ENCODE results near the gene SERPINI1. TPM values are rescaled to one million over a fixed set of nuclear protein-coding genes. Genes with fewer than 3 reads are reported as not detected.

SERPINI1 gene
- total RNA-seq, 4 donors from 2014 or later = 0.54 to 4.1 (median 1.2) TPM; not detected in 1

- DNase-seq = no peak
- no peaks in the 10 kb centered on the region for H3K9me3 ChIP-seq
- H3K4me3 ChIP-seq = no peak overlapping the region
- H3K27me3 ChIP-seq = no peaks in the 10 kb centered on the region
- no peak for TF ChIP-seq CTCF (IDR thresholded peaks at IDR 0.05)
- TF ChIP-seq POLR2A (IDR thresholded peaks at IDR 0.05) = no peak
- no peaks in the 10 kb centered on the region for H3K4me1 ChIP-seq
- no peaks in the 10 kb centered on the region for H3K36me3 ChIP-seq
- peak overlapping the region in 1 of 4 donors; percentile 4 for H3K27ac ChIP-seq
Observed at GRCh38 chr3:167813169-167814123, 77.9 kb downstream of the SERPINI1 start.

GRCh38 chr3:167814441-167814951 is 79.0 kb downstream of the SERPINI1 start:
- Histone ChIP-seq H3K27ac (no peak overlapping the region), H3K36me3 (no peaks in the 10 kb centered on the region), H3K27me3 (no peaks in the 10 kb centered on the region), H3K4me3 (no peak overlapping the region), H3K4me1 (no peaks in the 10 kb centered on the region), H3K9me3 (no peaks in the 10 kb centered on the region)
- no peak for TF ChIP-seq POLR2A (IDR thresholded peaks at IDR 0.05)
- no peak for TF ChIP-seq CTCF (IDR thresholded peaks at IDR 0.05)
- no peak for DNase-seq

GRCh38 chr3:167816953-167817352 is 81.4 kb downstream of the SERPINI1 start:
- H3K4me3 ChIP-seq = no peak overlapping the region
- no peaks in the 10 kb centered on the region for H3K9me3 ChIP-seq
- TF ChIP-seq CTCF (IDR thresholded peaks at IDR 0.05) (no peak), POLR2A (IDR thresholded peaks at IDR 0.05) (no peak)
- no peaks in the 10 kb centered on the region for H3K4me1 ChIP-seq
- no peaks in the 10 kb centered on the region for H3K36me3 ChIP-seq
- no peak for DNase-seq
- no peaks in the 10 kb centered on the region for H3K27me3 ChIP-seq
- no peak overlapping the region for H3K27ac ChIP-seq

- Histone ChIP-seq H3K36me3 (no peaks in the 10 kb centered on the region), H3K4me1 (no peaks in the 10 kb centered on the region), H3K27me3 (no peaks in the 10 kb centered on the region), H3K27ac (no peak overlapping the region), H3K4me3 (no peak overlapping the region), H3K9me3 (no peaks in the 10 kb centered on the region)
- no peak for TF ChIP-seq POLR2A (IDR thresholded peaks at IDR 0.05)
- no peak for DNase-seq
Observed at GRCh38 chr3:167820102-167820865, 84.8 kb downstream of the SERPINI1 start.

GRCh38 chr3:167821248-167821805 is 85.8 kb downstream of the SERPINI1 start:
- Histone ChIP-seq H3K27ac (no peak overlapping the region), H3K9me3 (no peaks in the 10 kb centered on the region), H3K27me3 (no peaks in the 10 kb centered on the region), H3K36me3 (no peaks in the 10 kb centered on the region), H3K4me1 (no peaks in the 10 kb centered on the region), H3K4me3 (no peak overlapping the region)
- DNase-seq = no peak
- TF ChIP-seq CTCF (IDR thresholded peaks at IDR 0.05) = no peak
